Ramos (cell line): ENCODE results near the gene ATP6V0D1.
"Not testable (repeated sequence)": the region's sequence is repeated elsewhere in the genome, so short reads cannot be mapped to it uniquely, and the experiment has no call there.

Source experiments
- in situ Hi-C: fragments of 300-500 bp; cut with MboI; formaldehyde crosslinking; loops from one replicate; pipeline ENCODE4 v1.14.3; 2022; ENCODE audit warnings: low sequenced_read_pairs; ENCODE audit not compliant: unreplicated experiment

The ATP6V0D1 gene

DNA sequence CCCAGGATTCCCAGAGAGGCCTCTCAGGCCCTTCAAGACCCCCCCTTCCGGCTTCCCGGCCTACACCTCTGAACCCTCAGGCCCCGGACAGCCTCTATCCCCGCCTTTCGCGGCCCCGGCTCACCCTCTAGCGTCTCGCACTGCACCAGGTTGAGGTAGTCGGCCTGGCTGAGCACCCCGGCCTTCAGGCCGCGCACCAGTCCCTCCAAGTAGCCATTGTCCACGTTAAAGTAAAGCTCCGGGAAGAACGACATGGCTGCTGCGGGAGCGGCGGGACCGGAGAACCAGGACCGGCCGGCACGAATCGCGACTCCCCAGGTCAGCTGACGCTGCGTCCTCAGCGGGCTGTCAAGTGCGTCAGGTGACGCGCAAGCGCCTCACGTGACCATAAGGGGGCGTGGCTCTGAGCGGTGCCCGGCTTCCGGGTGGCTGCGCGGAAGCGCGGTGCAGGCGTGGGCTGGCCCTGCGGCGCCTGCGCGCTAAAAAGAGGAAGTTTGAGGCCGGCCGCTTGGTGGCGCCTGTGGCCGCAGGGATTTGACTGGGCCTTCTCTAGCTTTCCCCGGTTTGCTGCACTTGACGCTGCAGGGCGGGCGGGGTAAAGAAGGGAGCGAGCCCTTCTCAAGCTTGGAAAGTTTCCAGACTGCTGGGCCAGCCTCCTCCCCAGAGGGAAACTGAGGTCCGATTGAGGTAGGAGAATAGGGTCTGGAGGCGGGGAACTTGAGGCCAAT is at the start of gene ATP6V0D1:
ATP6V0D1 (minus strand) TSS at position 325 of the 728 bp plus-strand sequence; CDS start at position 254, 71 bp downstream.
- in situ Hi-C loops, result no loop called here

DNA sequence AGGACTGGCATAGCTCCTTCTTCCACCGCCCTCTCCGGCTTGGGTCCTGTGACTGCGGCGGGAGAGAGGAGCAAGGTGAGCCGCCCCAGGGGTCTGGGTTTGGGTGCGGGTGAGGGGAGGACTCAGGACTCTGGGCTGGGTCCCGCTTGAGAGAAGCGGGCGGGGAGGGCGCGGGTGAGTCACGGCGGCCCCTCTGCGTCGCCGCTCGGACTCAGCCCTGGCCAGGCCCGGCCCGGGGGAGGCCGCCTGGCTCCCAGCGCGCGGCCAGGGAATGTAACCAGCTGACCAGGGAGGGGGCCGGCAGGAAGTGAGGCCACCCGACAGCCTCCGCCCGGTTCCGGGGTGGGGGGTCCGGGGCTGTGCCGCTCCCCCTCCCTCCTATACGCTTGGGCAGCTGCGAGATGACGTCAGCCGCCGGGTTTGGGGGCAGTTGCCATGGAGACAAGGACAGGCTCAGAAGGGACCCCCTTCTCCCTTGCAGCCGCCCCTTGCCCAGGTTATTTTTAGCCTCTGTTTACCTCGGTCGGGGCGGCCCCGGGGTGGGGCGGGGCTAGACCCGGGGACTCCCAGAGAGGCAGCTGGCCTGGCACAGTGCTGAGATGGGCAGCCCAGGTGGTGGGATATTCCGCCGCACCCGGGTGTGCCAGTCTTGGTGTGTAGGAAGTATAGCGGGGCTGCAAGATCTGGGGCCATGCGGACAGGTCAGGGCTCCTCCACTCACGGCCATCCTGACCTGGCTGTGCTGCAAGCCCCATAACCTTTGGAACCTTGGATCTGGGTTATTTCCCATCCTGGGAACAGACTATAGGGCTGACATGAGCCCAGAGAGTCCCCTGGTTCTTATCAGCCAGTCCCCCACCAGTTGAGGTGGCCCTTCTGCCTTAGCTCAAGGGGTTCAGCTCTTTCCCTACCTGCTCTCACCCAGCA is 49.3 kb upstream of the ATP6V0D1 start:
- in situ Hi-C loops, result no loop called here

DNA sequence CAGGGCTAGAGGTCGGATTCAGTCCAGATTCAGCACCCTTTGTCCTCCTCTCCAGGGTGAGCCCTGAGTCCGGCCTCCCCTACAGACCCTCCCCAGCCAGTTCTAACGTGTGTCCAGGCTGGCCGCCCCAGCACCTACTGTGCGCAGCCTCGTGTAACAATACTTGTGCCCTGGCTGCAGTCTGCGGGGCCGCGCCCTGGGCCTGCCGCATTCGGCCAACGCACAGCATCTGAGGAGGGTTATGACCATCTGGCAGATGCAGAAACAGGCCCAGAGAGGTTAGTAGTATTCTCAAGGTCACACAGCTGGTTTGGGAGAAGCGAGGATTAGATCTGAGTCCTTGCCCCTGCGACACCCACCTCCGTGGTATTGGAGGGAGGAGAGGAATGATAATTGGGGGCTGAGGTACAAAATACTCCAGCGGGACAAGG is 48.6 kb upstream of the ATP6V0D1 start:
- in situ Hi-C loops, result loop anchor here (10.0 kb wide), 1 partner anchor 395 kb away; no protein-coding TSS in a partner anchor

DNA sequence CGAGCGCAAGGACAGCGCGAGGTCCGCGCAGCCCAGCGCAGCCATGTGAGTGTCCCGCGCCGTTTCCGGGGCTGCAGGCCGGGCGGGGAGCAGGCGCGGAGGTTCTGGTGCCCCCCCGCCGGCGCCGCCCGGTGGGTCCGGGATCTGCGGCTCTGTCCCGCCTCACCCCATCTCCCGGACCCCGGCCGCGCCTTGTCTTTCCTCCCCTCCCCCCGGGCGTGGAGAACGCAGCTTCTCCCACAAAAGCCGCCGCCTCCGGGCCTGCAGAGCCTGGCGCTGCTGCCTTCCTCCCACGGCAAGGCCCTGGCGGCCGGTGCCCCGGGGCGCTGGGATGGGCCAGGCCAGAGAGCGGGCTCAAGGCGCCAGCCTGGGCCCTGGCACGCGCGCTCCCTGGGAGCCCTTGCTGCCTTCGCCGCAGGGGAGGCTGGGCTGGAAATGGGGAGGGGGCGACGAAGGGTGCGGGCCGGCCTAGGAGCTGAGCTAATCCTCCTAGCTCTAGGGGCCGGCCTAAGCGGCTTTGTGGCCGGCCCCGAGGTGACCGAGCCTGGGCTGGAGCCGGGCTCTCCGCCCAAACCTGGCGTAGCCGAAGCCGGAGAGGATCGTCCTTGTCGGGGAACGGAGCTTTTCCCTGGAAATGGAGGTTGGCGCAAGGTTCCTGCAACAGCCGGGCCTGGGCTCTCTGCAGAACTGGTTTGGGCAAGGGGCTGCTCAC is 48.1 kb upstream of the ATP6V0D1 start:
- in situ Hi-C loops, result loop anchor here (10.0 kb wide), 1 partner anchor 396 kb away; no protein-coding TSS in a partner anchor

DNA sequence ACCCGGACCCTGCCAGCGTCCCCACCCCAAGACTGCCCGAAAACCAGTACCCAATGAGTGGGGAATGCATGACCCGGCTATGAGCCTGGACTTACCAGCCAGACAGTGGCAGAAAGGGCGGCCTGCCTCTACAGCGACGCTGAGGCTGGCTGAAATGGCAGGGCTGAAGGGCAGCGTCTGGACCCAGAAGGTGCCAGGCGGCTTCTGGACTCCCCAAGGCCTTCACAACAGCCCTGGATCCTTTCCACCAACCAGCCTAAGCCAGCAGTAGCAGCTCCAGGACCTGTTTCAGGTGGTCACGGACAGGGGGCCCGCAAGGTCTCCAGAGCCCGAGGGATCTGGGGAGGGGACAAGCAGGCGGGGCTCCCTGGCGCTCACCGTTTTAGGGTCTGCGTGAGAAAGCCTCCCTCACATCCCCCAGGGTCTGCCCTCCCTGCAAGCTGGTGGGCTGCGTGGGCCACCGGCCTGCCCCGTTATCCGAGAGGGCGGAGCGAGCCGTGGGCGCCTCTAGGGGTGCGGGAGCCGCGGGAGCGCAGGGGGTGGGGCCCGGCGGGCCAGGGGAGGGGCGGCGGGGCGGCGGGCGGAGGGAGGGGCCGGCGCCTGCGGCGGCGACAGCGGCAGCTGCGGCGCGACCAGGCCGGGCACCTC is 47.4 kb upstream of the ATP6V0D1 start, which contains the start of gene RIPOR1:
RIPOR1 (plus strand) TSS at position 608 of the 648 bp plus-strand sequence. CDS start 9,618 bp downstream, outside the sequence.
- in situ Hi-C loops, result loop anchor here (10.0 kb wide), 1 partner anchor 396 kb away; no protein-coding TSS in a partner anchor

DNA sequence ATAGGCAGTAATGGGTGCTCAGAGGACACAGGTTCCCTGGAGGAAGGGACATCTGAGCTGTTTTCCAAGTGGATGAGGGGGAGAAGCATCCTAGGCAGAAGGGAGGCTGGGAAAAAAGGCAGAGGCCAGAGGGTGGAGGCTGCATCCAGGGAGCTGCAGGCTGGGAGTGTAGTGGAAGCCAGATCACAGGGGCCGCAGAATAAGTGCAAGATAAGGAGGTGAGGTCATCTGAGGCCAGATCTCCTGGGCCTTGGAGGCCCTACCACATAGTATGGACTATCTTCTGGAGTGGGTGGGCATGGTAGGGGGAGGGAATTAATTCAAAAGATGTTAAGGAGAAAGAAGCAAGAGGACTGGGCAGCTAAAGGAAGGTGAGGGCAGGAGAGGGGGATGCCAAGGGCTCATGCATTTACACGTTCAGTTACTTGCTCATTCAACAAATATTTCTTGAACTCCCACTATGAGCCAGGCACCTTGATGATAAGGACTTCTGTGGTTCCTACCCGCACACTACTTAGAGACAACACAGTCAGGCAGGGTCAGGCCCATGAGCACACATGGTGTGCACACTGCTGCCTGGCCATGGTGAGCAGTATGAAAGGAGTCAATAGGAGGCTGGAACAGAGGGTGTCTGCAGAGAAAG is 45.3 kb upstream of the ATP6V0D1 start:
- in situ Hi-C loops, result loop anchor here (10.0 kb wide), 1 partner anchor 399 kb away; no protein-coding TSS in a partner anchor

DNA sequence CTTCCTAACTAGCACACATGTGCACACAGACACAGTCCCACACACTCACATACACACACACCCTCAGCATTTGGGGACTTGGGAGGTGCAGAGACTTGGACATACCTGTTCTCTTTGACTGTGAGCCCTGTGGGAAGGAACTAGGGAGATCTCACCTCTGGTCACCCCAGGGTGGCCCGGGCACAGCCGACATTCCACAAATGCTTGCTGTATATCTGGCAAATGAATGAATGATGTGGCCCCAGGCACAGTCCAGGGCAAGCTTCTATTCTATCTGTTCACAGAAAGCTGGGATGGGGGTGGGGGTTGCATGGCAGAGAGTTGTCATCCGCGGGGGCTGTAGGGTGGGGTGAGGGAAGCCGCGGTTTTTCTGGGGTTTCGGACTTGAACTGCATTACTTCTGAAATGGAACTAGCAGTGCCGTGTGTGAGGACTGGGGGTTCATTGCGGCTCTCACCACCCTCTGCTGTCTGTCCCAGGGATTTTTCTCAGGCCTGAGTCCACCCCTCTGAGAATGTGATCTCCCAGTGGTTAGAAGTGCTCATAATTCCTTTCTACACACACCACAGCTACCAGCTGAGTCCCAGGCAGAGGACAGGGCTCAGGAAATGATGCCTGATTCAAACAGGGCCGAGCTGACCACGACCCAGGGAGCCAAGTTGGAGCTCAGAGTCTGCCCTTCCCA is 44.4 kb upstream of the ATP6V0D1 start:
- in situ Hi-C loops, result loop anchor here (10.0 kb wide), 1 partner anchor 399 kb away; no protein-coding TSS in a partner anchor

DNA sequence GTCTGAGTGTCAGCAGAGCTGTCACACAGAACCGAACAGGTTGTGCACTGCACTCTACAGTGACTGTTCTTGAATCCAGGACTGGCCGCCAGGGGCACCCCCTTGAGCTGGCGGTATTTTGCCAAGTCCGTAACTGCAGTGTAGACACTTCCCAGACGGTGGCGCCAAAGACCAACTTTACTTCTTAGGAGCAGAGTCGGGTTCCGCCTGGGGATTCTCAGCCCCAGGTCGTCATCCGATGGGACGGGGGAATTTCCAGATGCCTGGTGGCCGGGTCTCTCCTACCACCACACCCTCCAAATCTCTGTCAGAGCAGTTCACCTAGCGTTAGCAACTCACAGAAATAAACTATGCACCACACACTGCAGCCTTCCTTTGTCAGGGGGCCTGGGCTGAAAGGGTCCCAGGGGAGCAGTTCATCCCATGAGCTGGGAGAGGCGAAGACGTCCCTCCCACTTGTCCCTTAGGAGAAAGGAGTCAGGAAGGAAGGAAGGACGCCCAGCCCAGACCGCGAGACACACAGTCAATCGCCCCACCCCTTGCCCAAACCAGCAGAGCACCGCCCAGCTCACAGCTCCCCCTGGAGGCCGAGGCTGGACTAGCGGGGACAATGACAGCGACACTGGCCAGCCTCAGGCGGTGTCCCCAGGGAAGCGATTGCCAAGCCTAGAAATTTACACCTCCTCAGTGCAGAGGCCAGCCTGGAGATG is 40.3 kb upstream of the ATP6V0D1 start:
- in situ Hi-C loops, result loop anchor here (10.0 kb wide), 1 partner anchor 404 kb away; no protein-coding TSS in a partner anchor

DNA sequence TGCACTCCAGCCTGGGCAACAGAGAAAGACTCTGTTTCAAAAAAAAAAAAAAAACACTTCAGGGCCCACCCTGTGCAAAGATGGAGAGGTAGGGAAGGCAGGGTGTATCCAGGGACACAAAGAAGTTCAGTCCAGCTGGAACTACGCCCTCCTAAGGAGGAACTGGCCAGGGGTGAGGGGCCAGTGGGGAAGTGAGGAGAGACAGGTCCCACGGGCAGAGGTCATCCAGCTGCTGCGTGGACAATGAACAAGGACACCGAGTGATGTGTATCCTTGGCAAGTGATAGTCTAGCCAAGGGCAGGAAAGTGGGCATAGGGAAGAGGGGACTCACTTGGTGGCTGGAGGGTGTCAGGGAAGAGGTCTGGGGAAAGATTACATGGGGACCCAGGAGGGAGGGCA is 38.3 kb upstream of the ATP6V0D1 start:
- in situ Hi-C loops, result no loop called here

DNA sequence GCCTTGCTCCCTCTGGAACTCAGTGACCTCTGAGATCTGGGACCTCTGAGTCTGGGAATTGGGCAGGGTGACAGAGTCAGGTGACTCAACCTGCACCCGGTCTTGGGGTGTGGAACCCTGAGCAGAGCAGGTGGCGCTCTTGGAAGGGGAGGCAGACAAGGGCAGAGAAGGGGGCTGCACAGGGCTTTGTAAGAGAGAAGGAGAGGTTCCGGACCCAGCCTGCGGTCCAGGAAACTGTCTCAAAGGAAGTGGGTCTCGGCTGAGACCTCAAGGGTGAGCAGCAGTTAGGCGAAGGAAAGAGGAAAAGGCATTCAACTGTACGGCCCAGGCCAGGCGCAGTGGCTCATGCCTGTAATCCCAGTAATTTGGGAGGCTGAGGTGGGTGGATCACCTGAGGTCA is 37.7 kb upstream of the ATP6V0D1 start:
- in situ Hi-C loops, result no loop called here

DNA sequence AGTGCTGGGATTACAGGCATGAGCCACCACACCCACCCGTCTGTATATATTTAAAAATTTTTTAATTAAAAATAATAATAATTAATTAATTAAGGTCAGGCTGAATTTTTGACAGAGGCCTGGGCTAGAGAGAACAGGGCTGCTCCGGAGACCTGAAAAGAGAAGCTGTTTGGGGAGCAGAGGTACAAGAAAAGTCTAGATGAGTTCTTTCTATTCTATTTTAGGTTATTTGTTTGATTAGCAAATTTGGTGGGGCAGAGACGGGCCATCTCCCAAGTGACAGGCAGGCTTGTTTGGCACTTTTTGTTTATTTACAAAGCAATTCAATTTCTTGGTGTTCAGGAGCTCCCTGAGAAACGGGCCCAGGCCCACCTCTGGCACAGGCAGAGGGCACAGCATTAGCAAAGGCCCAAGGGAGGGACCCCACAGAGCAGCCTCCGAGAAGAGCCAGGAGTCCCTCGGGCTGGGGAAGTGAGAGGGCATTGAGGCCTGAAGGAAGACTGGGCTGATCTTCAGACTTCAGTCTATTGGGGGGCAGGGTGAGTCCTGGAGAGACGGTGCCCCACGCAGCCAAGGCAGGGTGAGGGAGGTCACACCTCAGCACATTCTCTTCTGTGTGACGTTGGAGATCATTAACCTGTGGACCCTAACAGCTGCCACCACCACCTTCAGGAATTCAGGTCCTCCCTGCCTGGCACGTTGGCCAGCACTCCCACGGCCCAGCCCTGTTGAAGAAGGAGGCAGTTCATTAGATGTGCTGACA is 36.9 kb upstream of the ATP6V0D1 start:
- in situ Hi-C loops, result no loop called here

DNA sequence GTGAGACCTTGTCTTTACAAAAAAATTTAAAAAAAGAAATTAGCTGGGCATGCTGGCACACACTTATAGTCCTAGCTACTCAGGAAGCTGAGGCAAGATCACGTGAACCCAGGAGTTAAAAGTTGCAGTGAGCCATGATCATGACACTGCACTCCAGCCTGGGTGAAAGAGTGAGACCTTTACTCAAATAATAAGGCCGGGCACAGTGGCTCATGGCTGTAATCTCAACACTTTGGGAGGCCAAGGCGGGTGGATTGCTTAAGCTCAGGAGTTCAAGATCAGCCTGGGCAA is 36.1 kb upstream of the ATP6V0D1 start:
- in situ Hi-C loops, result no loop called here

DNA sequence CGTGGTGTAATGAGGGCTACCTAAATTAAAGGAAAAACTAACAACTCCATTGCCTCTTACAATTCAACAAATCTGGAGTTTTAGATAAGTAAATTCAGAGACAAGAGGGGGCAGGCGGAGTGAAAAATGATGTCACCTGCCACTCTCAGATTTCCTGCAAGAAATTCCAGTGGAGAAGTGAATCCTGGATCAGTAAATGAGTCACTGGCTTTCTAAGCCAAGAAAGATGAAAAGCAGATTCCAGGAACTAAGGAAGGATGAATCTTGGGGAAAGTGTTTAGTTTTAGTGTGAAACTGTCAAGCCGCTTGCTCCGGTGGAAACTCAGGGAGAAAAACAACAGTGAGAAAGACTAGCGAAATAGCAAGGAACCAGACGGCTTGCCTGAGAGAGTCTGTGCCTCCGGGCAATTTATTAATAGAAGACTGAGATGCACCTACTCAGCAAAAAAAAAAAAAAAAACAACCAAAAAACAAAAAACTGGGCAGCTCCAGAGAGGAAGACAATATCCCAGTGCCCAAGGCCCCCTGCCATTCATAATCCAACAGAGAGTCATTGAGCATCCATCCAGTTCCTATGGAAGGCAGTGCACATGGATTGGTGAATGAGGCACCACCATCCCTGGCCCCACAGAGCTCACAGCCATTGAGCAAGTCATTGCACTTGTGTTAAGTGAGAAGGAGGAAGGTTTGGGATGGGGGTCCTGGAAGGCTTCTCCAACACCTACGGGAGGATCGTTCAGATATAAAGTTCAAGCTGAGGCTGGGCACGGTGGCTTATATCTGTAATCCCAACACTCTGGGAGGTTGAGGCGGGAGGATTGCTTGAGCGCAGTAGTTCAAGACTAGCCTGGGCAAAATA is 35.6 kb upstream of the ATP6V0D1 start:
- in situ Hi-C loops, result no loop called here

DNA sequence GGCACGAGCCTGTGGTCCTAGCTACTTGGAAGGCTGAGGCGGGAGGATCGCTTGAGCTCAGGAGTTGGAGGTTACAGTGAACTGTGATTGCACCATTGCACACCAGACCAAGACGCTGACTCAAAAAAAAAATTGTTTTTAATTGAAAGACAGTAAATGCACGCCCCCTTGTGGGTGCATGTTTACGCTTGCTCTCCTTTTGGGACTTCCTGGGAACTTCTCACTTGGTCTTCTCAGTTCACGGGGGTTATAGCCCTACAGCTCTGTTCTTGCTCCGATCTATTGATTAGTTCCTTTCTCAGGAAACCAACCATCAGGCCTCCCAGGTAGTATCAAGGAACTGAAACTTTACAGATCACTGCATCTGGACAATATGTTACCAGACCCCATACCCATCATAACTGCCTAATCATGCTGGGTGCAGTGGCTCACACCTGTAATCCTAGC is 33.4 kb upstream of the ATP6V0D1 start:
- in situ Hi-C loops, result no loop called here

DNA sequence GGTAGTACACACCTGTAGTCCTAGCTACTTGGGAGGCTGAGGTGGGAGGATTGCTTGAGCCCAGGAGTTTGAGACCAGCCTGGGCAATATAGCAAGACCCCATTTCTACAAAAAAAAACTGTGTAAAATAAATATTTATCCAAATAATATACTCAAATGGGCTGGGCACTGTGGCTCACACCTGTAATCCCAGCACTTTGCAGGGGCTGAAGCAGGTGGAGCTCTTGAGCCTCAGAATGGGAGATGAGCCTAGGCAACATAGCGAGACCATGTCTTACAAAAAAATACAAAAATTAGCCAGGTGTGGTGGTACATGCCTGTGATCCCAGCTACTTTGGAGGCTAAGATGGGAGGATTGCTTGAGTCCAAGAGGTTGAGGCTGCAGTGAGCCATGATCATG is 32.9 kb upstream of the ATP6V0D1 start:
- in situ Hi-C loops, result not testable (repeated sequence)

DNA sequence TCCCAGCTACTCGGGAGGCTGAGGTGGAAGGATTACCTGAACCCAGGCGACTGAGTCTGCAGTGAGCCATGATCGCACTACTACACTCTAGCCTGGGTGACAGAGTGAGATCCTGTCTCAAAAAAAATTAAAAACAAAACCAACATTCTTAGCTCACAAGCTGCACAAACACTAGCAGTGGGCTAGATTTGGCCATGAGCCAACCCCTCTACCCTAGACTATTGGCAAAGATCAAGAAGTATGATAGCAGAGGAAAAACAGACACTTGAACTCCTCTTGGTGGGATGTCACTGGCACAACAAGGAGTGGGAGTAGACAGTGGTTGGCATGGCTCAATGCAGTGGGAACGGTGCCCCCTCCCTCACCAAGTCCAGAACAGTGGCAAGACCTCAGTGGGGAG is 28.1 kb upstream of the ATP6V0D1 start:
- in situ Hi-C loops, result no loop called here
